GM10266 (cell line): Measurements from ENCODE around the gene MMP2.

ENCODE experiments used
- DNase-seq: peaks from one replicate; pipeline ENCODE4 v3.0.0; 2012; ENCODE audit errors: extremely low spot score
- CTCF ChIP-seq: IDR thresholded peaks from 2 replicates; pipeline ENCODE4 v1.5.1; 2012; ENCODE audit warnings: mild to moderate bottlenecking, low read depth; ENCODE audit not compliant: control insufficient read depth, insufficient read depth; ENCODE audit errors: missing control alignments

The MMP2 gene

GRCh38 chr16:55475919-55476318, 3.1 kb upstream of the MMP2 start:
- DNase-seq, result no peak

DNA sequence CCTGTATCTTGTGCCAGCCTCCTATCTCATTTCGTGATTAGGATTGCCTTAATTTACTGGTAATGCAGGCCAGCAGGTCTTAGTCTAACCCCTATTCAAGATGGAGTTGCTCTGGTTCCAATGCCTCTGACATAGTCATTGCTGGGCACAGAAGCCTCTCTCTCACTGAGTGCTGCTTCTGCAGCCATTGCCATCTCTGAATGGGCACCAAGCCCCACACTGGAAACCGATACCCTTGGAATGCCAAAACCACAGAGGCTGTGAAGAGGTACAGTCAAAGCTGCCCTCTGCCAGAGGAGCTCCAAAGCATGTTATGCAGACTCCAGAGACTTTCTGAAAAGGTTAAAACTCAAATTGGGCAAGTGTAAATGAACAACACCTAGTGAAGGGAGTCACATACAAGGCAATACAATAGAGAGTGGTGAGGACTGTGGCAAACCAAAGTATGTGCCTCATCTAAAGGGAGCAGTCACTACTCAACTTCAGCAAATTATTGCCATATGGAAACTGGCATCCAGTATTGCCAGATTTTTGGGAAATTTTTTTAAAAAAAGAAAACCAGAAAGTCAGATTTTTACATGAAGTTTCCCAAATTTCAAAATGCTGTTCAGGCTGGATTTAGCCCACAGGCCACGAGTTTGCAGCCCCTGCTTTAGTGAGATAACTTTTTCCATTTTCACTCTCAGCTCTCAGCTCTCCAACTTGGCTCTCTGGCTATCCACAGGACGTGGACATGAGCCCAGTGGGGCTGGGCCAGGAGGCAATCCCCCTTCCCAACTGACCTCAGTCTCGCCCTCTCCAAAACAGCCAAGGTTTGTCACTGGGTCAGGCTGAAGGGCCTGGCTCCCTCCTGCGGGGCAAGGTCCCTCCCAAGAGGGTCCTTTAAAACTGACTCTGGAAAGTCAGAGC, 2.1 kb upstream of the MMP2 start:
- no peak for DNase-seq
- TF ChIP-seq CTCF, result no peak

More at GRCh38 chr16:55475919-55476318, 3.1 kb upstream of the MMP2 start:
- TF ChIP-seq CTCF, result no peak

DNA sequence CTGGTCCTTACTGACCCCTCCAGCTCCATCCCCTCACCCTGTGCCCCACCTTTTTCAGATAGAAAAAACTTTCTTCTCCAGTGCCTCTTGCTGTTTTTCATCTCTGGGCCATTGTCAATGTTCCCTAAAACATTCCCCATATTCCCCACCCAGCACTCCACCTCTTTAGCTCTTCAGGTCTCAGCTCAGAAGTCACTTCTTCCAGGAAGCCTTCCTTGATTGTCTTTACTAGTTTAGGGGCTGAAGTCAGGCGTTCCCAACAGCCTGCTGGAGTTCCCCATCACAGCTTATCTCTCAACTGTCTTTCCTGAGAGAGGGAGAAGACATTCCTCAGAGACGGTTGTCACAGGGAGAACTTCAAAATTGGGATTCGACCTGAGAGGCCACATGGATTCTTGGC, 1.3 kb upstream of the MMP2 start:
- no peak for TF ChIP-seq CTCF
- DNase-seq, result no peak

DNA sequence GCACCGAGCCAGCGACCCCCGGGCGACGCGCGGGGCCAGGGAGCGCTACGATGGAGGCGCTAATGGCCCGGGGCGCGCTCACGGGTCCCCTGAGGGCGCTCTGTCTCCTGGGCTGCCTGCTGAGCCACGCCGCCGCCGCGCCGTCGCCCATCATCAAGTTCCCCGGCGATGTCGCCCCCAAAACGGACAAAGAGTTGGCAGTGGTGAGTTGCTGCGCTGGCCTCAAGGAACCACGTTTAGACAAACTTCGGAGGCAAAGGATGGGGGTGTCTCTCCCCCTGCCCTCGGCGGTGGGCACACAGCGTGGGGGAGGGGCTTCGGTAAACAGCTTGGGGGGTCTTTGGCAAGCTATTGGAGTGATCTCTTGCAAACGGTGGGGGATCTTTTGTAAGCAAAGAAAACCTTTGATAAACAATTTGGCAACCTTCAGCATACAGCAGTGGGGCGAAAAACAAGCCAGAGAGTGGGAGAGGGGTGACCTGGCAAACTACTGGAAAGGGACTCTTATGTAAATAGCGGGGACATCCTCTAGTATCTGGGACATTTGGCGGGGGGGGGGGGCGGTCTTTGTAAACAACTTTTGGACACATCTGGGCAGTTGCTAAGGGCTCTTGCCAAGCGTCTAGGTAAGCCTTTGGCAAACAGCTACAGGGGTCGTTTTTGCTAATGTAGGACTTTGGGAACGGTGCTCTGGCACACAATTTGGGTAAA, 587 bp downstream of the MMP2 start:
- no peak for TF ChIP-seq CTCF
- no peak for DNase-seq

DNA sequence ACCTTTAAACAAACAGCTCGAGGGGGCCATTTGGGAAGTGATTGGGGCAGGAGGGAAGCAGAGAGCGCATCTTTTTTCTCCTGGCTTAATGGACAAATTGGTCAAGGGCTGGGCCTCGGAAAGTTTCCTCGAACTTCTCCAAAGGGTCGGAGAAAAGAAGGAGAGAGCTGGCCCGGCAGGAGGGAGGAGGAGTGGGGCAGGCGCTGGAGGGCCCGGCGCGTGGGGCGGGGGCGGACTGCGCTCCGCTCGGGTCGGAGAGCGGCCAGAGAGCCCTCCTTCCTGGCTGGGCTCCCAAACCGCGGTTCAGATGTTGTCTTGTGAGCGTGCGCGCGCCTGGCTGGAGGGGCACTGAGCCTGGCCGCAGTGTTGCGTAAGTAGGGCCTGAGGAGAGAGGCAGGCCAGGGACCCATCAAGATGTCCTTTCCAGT, 1.2 kb downstream of the MMP2 start:
- no peak for TF ChIP-seq CTCF
- DNase-seq, result no peak

- TF ChIP-seq CTCF, result no peak
- DNase-seq, result no peak
Observed at GRCh38 chr16:55481023-55481422, 2.0 kb downstream of the MMP2 start.

DNA sequence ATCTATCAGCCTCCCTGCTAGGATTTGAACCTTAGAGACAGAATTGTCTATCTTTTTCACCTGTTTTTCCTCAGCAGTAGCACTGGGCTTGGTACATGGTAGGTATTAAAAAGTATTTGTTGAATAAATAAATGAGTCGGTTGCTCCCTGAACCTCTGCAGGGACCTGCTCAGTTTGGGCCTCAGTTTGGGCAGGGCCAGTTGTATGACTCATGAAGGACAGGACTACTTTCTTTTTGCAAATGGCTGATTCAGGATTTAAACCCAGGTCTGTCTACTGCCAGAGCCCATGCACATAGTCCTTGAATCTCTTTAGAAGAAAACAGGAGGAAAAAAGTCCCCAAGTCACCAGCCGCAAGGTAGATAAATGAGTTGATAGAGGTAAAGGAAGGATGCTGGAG, 3.1 kb downstream of the MMP2 start:
- DNase-seq, result no peak
- TF ChIP-seq CTCF, result no peak
